Measurements from ENCODE around the gene OR10H4.

DNA sequence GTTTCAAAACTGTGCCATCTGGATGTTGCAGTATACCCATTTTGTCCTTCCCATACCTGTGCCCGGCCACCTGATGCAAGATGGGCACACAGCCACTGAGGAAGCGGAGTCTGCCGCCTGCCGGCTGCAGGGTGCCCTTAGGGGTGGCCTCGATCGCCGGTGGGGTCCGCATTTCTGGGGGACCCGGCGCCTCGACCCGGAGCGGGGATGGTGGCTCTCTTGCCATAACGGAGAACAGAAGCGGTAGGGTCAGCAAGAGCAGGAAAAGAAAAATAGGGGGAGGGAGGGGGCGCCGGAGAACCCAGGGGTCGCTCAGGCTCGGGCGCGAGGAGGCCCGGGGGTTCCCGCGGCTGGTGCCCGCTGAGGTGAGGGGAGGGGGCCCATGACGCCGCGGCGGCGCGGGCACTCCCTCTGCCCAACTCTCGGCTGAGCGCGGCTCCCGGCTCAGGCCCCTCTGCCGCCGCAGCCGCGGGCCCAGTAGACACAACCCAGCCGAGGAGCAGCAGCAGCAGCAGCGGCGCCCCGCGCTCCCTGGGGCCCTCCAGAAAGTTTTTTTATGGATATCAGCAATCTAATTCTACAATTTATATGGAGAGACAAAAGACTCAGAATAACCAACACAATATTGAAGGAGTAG is 37.1 kb upstream of the OR10H4 start:
- TF ChIP-seq, protein P1, sequence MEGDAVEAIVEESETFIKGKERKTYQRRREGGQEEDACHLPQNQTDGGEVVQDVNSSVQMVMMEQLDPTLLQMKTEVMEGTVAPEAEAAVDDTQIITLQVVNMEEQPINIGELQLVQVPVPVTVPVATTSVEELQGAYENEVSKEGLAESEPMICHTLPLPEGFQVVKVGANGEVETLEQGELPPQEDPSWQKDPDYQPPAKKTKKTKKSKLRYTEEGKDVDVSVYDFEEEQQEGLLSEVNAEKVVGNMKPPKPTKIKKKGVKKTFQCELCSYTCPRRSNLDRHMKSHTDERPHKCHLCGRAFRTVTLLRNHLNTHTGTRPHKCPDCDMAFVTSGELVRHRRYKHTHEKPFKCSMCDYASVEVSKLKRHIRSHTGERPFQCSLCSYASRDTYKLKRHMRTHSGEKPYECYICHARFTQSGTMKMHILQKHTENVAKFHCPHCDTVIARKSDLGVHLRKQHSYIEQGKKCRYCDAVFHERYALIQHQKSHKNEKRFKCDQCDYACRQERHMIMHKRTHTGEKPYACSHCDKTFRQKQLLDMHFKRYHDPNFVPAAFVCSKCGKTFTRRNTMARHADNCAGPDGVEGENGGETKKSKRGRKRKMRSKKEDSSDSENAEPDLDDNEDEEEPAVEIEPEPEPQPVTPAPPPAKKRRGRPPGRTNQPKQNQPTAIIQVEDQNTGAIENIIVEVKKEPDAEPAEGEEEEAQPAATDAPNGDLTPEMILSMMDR (IDR thresholded peaks at IDR 0.05): no peak
- TF ChIP-seq POLR2A (IDR thresholded peaks at IDR 0.05): no peak
